ENCODE data around the gene CNTNAP2. TPM values are rescaled to one million over a fixed set of nuclear protein-coding genes. Genes with fewer than 3 reads are reported as not detected.

The CNTNAP2 gene
- total and polyA plus RNA-seq, 2 of the 8 experiments (the other 6 are each of a cell fraction or from before 2014, with no cell fraction given), result 27.9 to 71.0 TPM

DNA sequence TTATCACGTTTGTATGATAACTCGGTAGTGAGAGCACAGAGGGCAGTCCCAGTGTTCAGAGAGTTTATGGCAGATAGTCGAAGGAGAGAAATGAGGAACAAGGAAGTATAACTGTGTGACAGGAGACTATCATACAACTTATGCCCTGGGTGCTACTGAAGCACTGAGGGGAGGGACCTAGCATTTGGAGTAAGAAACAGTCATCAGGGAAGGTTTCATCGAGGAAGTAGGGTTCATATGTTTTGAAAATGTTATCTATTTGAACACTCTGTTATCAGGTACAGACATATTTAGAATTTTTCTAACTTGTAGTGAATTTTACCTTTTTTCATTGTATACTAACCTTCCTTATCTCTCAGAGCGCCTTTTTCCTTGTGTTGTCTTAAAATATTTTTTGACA, 1259.6 kb downstream of the CNTNAP2 start:
- Histone ChIP-seq H3K4ac (replicated peaks; ENCODE audit: insufficient read length, low read depth, low read length) (no peak overlapping the region), H3K36me3 (ENCODE audit: control insufficient read depth in 2 of 4, insufficient read depth in 4 of 4, low read length in 3 of 4) (no peaks in the 10 kb centered on the region), H3K9ac (replicated peaks in 1 of 4; ENCODE audit: extremely low read depth in 1 of 4, low read depth in 3 of 4, low read length in 3 of 4) (no peak overlapping the region), H3K23ac (ENCODE audit: insufficient read length) (no peak overlapping the region), H3K4me2 (ENCODE audit: insufficient read depth in 1 of 2, low read depth in 2 of 2, low read length in 2 of 2) (no peak overlapping the region), H2BK20ac (ENCODE audit: low read length) (no peak overlapping the region), H2BK5ac (ENCODE audit: low read depth, low read length) (no peak overlapping the region), H2AFZ (ENCODE audit: low read length) (no peak overlapping the region), H4K8ac (ENCODE audit: extremely low read depth, insufficient read depth, low read length) (no peak overlapping the region), H2BK15ac (ENCODE audit: low read length) (no peak overlapping the region), H2BK120ac (replicated peaks; ENCODE audit: low read depth, low read length) (no peak overlapping the region), H3K18ac (ENCODE audit: extremely low read depth, low read length) (no peak overlapping the region), H4K20me1 (replicated peaks in 1 of 2; ENCODE audit: control insufficient read depth in 1 of 2, insufficient read depth in 2 of 2, low read length in 2 of 2) (no peaks in the 10 kb centered on the region), H3K79me1 (ENCODE audit: low read depth, low read length) (no peaks in the 10 kb centered on the region), H3K56ac (replicated peaks; ENCODE audit: insufficient read length, low read depth, low read length) (no peak overlapping the region), H3K9me3 (ENCODE audit: insufficient read depth in 2 of 2, low read depth in 1 of 2, low read length in 1 of 2) (no peaks in the 10 kb centered on the region), H3K27me3 (replicated peaks in 1 of 4; ENCODE audit: control insufficient read depth in 3 of 4, extremely low read depth in 1 of 4, insufficient read depth in 3 of 4, low read length in 3 of 4) (no peaks in the 10 kb centered on the region), H3K4me1 (replicated peaks in 1 of 4; ENCODE audit: control insufficient read depth in 3 of 4, insufficient read depth in 4 of 4, low read length in 3 of 4) (no peaks in the 10 kb centered on the region), H3K4me3 (ENCODE audit: extremely low read depth in 1 of 4, insufficient read depth in 2 of 4, low read depth in 3 of 4, low read length in 4 of 4) (no peak overlapping the region), H3K14ac (ENCODE audit: insufficient read length) (no peak overlapping the region), H3K79me2 (ENCODE audit: control insufficient read depth in 1 of 2, insufficient read depth in 2 of 2, low read length in 2 of 2) (no peaks in the 10 kb centered on the region), H3K23me2 (ENCODE audit: low read depth, low read length) (no peaks in the 10 kb centered on the region), H4K5ac (ENCODE audit: insufficient read length, low read depth, low read length) (no peak overlapping the region), H4K91ac (replicated peaks; ENCODE audit: insufficient read length, low read length) (no peak overlapping the region), H2BK12ac (ENCODE audit: low read depth, low read length) (no peak overlapping the region), H2AK5ac (ENCODE audit: low read depth, low read length) (no peak overlapping the region), H3K27ac (ENCODE audit: low read depth, low read length) (no peak overlapping the region)
- 80% methylated on average over 5 of the region's 5 CpGs; no CpG with 5 or more reads in 1 of the 2 experiments for WGBS, 2 experiments (ENCODE audit: extremely low coverage in 1 of 2, insufficient coverage in 1 of 2, insufficient read length in 1 of 2, insufficient replicate concordance in 2 of 2, low coverage in 1 of 2, low lambda C conversion rate in 2 of 2, missing lambda C conversion rate in 1 of 2)
- no peak for DNase-seq (ENCODE audit: low read depth in 1 of 2, low spot score in 2 of 2)
- CTCF ChIA-PET (ENCODE audit: partially characterized antibody), result no interaction called here
- no peak for FAIRE-seq
- TF ChIP-seq NANOG (IDR thresholded peaks at IDR 0.05; ENCODE audit: insufficient read depth, low read depth, low read length, poor library complexity, severe bottlenecking), result no peak
- TF ChIP-seq, protein P1, sequence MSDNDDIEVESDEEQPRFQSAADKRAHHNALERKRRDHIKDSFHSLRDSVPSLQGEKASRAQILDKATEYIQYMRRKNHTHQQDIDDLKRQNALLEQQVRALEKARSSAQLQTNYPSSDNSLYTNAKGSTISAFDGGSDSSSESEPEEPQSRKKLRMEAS (IDR thresholded peaks at IDR 0.05), result no peak
- TF ChIP-seq BACH1 (IDR thresholded peaks at IDR 0.05; ENCODE audit: low read length), result no peak
- TF ChIP-seq POLR2AphosphoS5 (IDR thresholded peaks at IDR 0.05; ENCODE audit: low read depth, low read length), result no peak
- TF ChIP-seq SP2 (IDR thresholded peaks at IDR 0.05; ENCODE audit: low read length), result no peak
- no peak for TF ChIP-seq KDM5A (IDR thresholded peaks at IDR 0.05; ENCODE audit: low read length)
- TF ChIP-seq CTBP2 (IDR thresholded peaks at IDR 0.05; ENCODE audit: borderline replicate concordance, insufficient read depth, insufficient read length, low read length), result no peak
- TF ChIP-seq EGR1 (IDR thresholded peaks at IDR 0.05; ENCODE audit: borderline replicate concordance, low read depth, low read length), result no peak
- no peak for TF ChIP-seq RNF2 (IDR thresholded peaks at IDR 0.05; ENCODE audit: borderline replicate concordance, low read depth, low read length, missing control alignments, poor library complexity, severe bottlenecking)
- no peak for TF ChIP-seq BCL11A (IDR thresholded peaks at IDR 0.05; ENCODE audit: low read depth in 2 of 2, low read length in 2 of 2)
- no peak for TF ChIP-seq JUND (IDR thresholded peaks at IDR 0.05; ENCODE audit: low read length)
- no peak for TF ChIP-seq GTF2F1 (IDR thresholded peaks at IDR 0.05; ENCODE audit: borderline replicate concordance, low read depth, low read length)
- POLR2A ChIA-PET (ENCODE audit: partially characterized antibody), result no interaction called here
